Panc1 (cell line): ENCODE results near the gene FSTL4. TPM values are rescaled to one million over a fixed set of nuclear protein-coding genes. Genes with fewer than 3 reads are reported as not detected.
"Not testable (repeated sequence)": the region's sequence is repeated elsewhere in the genome, so short reads cannot be mapped to it uniquely, and the experiment has no call there.

Source experiments
- ATAC-seq: fragments of 200-7000 bp; cut with Tn5 transposase; 2 replicates; pipeline ENCODE4 v1.9.1; 2020; ENCODE audit warnings: mild to moderate bottlenecking, moderate library complexity
- BruUV-seq: library from RNA; stranded (reverse); fragments of 400-500 nt; replicated peaks from 2 replicates; lab custom pipeline; 2021; lab: Mats Ljungman, UMichigan
- CTCF ChIA-PET: fragments of 300-600 bp; sonication (Branson Sonifier 250); formaldehyde crosslinking; loops from one replicate; lab custom pipeline; 2022; ENCODE audit warnings: antibody characterized with exemption; lab: Charles Lee
- POLR2A ChIA-PET: fragments of 300-600 bp; sonication (Branson Sonifier 250); formaldehyde crosslinking; loops from one replicate; lab custom pipeline; 2022; ENCODE audit warnings: antibody characterized with exemption; lab: Charles Lee
- DNase-seq: peaks from one replicate; pipeline ENCODE4 v3.0.0-alpha.2; 2010; ENCODE audit warnings: low read depth, low spot score
- H3K27ac ChIP-seq: 2 replicates; pipeline ENCODE4 v1.5.1; 2011; ENCODE audit warnings: mild to moderate bottlenecking, low read length, inconsistent platforms
- H3K27me3 ChIP-seq: fragments of 200-500 bp; sonication (Bioruptor generic); 2 replicates; pipeline ENCODE4 v1.6.0; 2014; ENCODE audit warnings: low read length, inconsistent platforms; ENCODE audit not compliant: control insufficient read depth, insufficient read depth
- H3K36me3 ChIP-seq: fragments of 200-500 bp; sonication (Bioruptor generic); 2 replicates; pipeline ENCODE4 v1.5.1; 2014; ENCODE audit warnings: inconsistent platforms, mild to moderate bottlenecking, low read length, moderate library complexity; ENCODE audit not compliant: control insufficient read depth, insufficient read depth
- H3K4me1 ChIP-seq: 2 replicates; pipeline ENCODE4 v1.5.1; 2011; ENCODE audit warnings: inconsistent platforms, mild to moderate bottlenecking, low read length, moderate library complexity; ENCODE audit not compliant: control insufficient read depth, insufficient read depth
- H3K4me3 ChIP-seq, 2 experiments: 2 replicates each; pipeline ENCODE4 v1.5.1; 2011 to 2012; ENCODE audit warnings: low read depth in 2 of 2, low read length in 2 of 2, mild to moderate bottlenecking in 2 of 2, inconsistent platforms in 1 of 2, moderate library complexity in 1 of 2
- H3K9me3 ChIP-seq: fragments of 200-500 bp; sonication (Bioruptor generic); 2 replicates; pipeline ENCODE4 v1.5.1; 2014; ENCODE audit warnings: low read depth, mild to moderate bottlenecking, inconsistent platforms, low read length, moderate library complexity; ENCODE audit not compliant: control insufficient read depth, insufficient read depth
- POLR2AphosphoS5 ChIP-seq: IDR thresholded peaks from 2 replicates; pipeline ENCODE4 v1.6.1; 2012; ENCODE audit warnings: mild to moderate bottlenecking, low read depth, low read length, moderate library complexity
- REST ChIP-seq, 2 experiments: IDR thresholded peaks; 2 replicates each; pipeline ENCODE4 v1.6.1; 2011 to 2012; ENCODE audit warnings: low read depth in 2 of 2, control low read depth in 1 of 2, low read length in 1 of 2, mild to moderate bottlenecking in 1 of 2, moderate library complexity in 1 of 2; ENCODE audit not compliant: insufficient read depth in 1 of 2
- SIN3A ChIP-seq: IDR thresholded peaks from 2 replicates; pipeline ENCODE4 v1.6.1; 2012; ENCODE audit warnings: low read depth, mild to moderate bottlenecking, low read length, moderate library complexity, borderline replicate concordance; ENCODE audit not compliant: insufficient read depth
- TCF7L2 ChIP-seq: IDR thresholded peaks from 2 replicates; pipeline ENCODE4 v1.6.1; 2011; ENCODE audit warnings: mild to moderate bottlenecking, low read depth, low read length, inconsistent platforms
- in situ Hi-C: cut with HindIII; loops from 2 replicates; pipeline ENCODE4 v1.10.0; 2016; ENCODE audit warnings: low sequenced_read_pairs, low pct_unique_long_range_greater_than_20kb
- intact Hi-C: fragments of 100-400 bp; cut with micrococcal nuclease; formaldehyde crosslinking; loops from one replicate; pipeline ENCODE4 v1.10.0; 2022; ENCODE audit not compliant: unreplicated experiment
- total RNA-seq: library from RNA; stranded (reverse); gene quantifications from one replicate; pipeline ENCODE4 v1.2.1, GENCODE V29; 2021; ENCODE audit not compliant: unreplicated experiment
- TF ChIP-seq, protein P1 (sequence below): fragments of 450-650 bp; IDR thresholded peaks from 2 replicates; pipeline ENCODE4 v1.5.1; 2017; ENCODE audit warnings: mild to moderate bottlenecking

FSTL4 gene
- total RNA-seq, 1 experiment from 2014 or later, result 0.18 TPM

DNA sequence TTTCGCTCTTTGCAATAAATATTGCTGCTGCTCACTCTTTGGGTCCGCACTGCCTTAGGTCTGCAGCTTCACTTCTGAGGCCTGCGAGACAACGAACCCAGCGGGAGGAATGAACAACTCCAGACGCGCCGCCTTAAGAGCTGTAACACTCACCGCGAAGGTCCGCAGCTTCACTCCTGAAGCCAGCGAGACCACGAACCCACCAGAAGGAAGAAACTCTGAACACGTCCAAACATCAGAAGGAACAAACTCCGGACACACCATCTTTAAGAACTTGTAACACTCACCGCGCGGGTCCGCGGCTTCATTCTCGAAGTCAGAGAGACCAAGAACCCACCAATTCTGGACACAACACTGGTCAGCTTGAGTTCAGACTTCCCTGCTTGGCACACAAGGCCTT is 217.1 kb downstream of the FSTL4 start:
- POLR2A ChIA-PET, intact Hi-C loops, BruUV-seq, H3K4me3 ChIP-seq, H3K36me3 ChIP-seq, ATAC-seq, H3K27me3 ChIP-seq, H3K4me1 ChIP-seq, DNase-seq, in situ Hi-C loops, H3K27ac ChIP-seq, CTCF ChIA-PET, H3K9me3 ChIP-seq: not testable (repeated sequence)

DNA sequence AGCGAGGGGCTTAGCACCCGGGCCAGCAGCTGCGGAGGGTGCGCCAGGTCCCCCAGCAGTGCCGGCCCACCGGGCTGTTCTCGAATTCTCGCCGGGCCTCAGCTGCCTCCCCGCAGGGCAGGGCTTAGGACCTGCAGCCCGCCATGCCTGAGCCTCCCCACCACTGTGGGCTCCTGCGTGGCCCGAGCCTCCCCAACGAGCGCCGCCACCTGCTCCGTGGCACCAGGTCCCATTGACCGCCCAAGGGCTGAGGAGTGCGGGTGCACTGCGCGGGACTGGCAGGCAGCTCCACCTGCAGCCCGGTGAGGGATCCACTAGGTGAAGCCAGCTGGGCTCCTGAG is 217.9 kb downstream of the FSTL4 start:
- intact Hi-C loops, in situ Hi-C loops, H3K4me3 ChIP-seq, H3K4me1 ChIP-seq, BruUV-seq, H3K9me3 ChIP-seq, POLR2A ChIA-PET, H3K36me3 ChIP-seq, H3K27ac ChIP-seq, DNase-seq, CTCF ChIA-PET, H3K27me3 ChIP-seq, ATAC-seq: not testable (repeated sequence)

DNA sequence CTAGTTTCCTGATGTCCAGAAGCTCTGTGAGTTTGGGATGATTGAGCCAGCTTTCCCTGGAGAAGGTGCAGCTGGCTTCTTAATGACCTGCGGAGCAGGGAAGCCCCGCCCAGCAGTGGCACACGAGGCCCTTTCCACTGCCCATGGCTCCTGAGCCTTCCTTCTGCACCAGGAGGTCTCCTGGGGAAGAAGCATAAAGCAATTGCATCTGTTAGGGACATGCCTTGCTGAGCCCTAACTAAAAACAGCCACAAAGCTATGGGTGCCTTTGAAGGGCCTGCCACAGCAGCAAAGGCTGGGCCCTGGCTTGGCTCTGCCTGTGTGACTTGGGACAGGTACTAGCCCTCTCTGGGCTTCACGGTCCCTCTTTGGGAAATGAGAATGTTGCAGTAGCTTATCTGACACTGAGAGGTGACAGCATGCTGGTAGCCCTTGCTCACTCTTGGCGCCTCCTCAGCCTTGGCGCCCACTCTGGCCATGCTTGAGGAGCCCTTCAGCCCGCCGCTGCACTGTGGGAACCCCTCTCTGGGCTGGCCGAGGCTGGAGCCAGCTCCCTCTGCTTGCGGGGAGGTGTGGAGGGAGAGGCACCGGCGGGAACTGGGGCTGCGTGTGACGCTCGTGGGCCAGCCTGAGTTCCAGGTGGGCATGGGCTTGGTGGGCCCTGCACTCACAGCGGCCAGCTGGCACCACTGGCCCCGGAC is 218.4 kb downstream of the FSTL4 start:
- H3K9me3 ChIP-seq, result no peaks in the 10 kb centered on the region
- intact Hi-C loops, result no loop called here
- in situ Hi-C loops, result no loop called here

DNA sequence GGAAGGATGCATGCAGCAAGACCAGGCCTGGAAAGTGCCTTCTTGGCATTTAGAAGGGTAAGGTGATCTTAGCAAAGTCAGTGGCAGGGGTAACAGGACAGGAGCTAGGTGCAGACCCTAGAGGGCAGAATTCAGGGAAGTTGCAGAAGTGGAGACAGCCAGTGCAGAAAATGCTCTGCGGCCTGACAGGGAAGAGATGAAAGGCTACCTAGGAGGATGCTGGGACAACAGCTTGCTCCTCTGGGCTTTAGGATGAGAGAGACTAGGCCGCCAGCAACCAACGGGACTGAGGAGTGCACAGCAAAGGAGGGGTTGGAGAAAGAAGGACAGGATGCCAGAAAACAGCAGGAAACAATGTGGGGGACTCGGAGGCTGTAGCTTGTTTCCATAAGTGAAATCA is 219.9 kb downstream of the FSTL4 start:
- H3K4me1 ChIP-seq, result no peaks in the 10 kb centered on the region
- H3K4me3 ChIP-seq, result no peak overlapping the region
- H3K9me3 ChIP-seq, result no peaks in the 10 kb centered on the region
- no peak for DNase-seq
- H3K27ac ChIP-seq, result no peak overlapping the region
- in situ Hi-C loops (no loop called here), intact Hi-C loops (no loop called here)
- CTCF ChIA-PET, result no interaction called here
- POLR2A ChIA-PET, result no interaction called here
- TF ChIP-seq SIN3A (no peak), TCF7L2 (no peak), REST (IDR thresholded peaks at IDR 0.05; ENCODE audit: insufficient read depth in 1 of 2, low read depth in 2 of 2, low read length in 1 of 2) (no peak), POLR2AphosphoS5 (no peak)
- TF ChIP-seq, protein P1, sequence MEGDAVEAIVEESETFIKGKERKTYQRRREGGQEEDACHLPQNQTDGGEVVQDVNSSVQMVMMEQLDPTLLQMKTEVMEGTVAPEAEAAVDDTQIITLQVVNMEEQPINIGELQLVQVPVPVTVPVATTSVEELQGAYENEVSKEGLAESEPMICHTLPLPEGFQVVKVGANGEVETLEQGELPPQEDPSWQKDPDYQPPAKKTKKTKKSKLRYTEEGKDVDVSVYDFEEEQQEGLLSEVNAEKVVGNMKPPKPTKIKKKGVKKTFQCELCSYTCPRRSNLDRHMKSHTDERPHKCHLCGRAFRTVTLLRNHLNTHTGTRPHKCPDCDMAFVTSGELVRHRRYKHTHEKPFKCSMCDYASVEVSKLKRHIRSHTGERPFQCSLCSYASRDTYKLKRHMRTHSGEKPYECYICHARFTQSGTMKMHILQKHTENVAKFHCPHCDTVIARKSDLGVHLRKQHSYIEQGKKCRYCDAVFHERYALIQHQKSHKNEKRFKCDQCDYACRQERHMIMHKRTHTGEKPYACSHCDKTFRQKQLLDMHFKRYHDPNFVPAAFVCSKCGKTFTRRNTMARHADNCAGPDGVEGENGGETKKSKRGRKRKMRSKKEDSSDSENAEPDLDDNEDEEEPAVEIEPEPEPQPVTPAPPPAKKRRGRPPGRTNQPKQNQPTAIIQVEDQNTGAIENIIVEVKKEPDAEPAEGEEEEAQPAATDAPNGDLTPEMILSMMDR, result no peak
- peaks cover 22% of the 10 kb centered on the region for H3K27me3 ChIP-seq
- ATAC-seq, result no peak
- no TSS peak for BruUV-seq
- H3K36me3 ChIP-seq, result no peaks in the 10 kb centered on the region

More for the DNA sequence above, 218.4 kb downstream of the FSTL4 start:
- no peak overlapping the region for H3K4me3 ChIP-seq
- no peak overlapping the region for H3K27ac ChIP-seq
- DNase-seq (no peak), ATAC-seq (no peak)
- no peak for TF ChIP-seq TCF7L2
- ChIA-PET POLR2A (no interaction called here), CTCF (no interaction called here)
- BruUV-seq, result no TSS peak
- no peaks in the 10 kb centered on the region for H3K36me3 ChIP-seq
- H3K27me3 ChIP-seq, result peaks cover 13% of the 10 kb centered on the region
- no peaks in the 10 kb centered on the region for H3K4me1 ChIP-seq
